Measurements from ENCODE around the gene MARCKS.
"Not testable (repeated sequence)": the region's sequence is repeated elsewhere in the genome, so short reads cannot be mapped to it uniquely, and the experiment has no call there.

Gene MARCKS

DNA sequence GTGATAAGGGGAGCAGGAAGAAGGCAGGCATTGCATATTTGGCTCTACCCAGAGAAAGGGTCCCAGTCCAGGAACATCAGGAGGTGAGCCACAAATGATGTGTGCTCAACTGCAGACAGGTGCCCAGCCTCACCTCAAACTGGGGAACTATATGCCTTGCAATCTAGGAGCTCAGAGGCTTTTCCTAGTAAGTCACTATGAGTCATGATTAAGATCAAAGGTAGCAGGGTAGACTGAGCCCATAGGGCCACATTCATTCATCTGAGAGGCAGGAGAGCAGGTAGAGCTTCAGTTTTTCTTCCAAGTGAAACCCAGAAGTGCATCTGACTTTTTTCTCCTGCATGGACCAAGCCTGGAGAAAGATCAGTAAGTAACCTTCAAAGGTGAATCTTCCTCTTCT is 31.3 kb downstream of the MARCKS start:
- no peak for DNase-seq

- DNase-seq = no peak
Measured at GRCh38 chr6:113888956-113889630, 31.9 kb downstream of the MARCKS start.

DNA sequence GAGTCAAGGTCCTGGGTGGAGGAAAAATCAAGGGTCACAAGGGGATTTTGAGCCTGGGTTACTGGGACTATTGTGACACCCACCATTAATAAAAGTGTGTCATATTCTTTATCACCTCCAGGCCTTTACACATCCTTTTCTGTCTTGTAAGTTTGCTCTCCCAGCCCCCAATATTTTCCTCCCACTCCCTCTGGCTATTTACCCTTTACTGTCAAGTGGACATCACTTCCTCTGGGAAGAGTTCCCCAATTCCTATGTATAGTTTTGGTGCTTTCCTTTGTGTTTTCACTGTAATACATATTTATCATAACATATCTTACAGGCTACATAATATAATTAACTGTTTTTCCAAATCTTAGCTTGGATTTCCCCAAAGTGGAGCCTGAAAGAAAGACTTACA is 36.3 kb downstream of the MARCKS start:
- DNase-seq = no peak

DNA sequence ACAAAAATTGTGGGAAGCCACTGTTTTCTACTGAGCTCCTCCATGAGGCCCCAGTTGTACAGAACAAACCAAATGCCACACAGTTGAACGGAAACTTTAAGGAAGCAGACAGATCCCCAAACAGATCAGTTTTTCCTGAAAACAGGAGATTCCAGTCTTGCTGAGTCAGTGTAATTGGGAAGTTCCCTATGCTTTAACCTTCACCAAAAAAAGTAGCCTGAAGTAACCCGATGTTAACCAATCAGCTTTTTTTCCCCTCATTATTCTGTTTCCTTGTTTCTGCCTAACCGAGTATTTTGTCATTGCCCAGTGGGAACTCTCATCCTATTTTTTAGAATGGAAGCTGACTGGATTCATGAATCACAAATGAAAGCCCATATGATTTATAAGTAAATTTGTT is 36.7 kb downstream of the MARCKS start:
- DNase-seq = no peak

- no peak for DNase-seq
Measured at GRCh38 chr6:113894712-113895674, 37.8 kb downstream of the MARCKS start.

DNA sequence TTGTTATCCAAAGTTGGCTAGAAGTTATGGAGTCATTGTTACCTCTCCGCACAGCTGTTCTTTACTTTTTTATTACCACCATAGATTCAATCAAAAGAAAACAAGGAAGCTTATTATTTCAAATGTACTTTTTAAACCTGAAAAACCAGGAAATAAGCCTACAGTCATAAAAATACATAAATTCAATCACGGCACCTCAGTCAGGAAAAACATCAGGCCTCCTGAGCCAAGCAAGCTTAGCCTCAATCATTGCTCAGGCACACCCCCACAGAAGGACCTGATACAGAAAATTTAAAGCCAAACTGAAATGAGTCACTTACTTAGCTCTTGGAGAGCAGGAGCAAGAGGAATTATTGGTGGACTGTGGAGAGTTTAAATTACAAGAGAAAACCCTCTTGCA is 44.3 kb downstream of the MARCKS start:
- no peak for DNase-seq

- DNase-seq = no peak
Measured at GRCh38 chr6:113903666-113904330, 46.7 kb downstream of the MARCKS start.

DNA sequence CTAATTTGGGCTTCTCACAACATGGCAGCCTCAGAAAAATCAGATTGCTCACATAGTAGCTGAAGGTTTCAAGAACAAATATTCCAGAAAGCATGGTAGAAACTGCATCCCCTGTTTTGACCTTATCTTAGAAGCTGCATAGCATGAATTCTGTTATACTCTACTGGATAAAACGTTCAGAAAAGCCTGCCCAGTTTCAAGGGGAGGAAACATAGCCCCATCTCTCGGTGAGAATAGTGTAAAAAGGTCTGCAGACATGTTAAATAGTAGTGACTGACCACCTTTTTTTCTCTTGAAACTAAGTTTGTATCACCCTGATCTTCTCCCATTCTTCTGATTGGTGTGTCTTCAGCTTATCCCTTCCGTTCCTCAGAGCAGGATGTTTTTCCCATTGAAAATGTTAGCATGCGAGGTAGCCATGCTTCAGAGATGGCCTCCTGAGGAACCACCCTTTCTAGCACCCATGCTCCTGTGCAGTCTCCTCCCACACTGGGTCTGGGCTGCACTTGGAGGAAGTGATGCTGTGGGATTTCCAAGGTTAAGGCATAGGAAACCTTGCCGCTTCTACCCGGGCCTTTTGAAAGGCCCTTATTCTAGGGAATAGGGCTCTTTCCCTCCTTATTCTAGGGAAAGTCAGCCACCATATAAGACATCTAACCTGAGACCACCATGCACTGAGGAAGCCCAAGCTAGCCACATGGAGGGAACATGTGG is 50.1 kb downstream of the MARCKS start:
- DNase-seq = no peak

DNA sequence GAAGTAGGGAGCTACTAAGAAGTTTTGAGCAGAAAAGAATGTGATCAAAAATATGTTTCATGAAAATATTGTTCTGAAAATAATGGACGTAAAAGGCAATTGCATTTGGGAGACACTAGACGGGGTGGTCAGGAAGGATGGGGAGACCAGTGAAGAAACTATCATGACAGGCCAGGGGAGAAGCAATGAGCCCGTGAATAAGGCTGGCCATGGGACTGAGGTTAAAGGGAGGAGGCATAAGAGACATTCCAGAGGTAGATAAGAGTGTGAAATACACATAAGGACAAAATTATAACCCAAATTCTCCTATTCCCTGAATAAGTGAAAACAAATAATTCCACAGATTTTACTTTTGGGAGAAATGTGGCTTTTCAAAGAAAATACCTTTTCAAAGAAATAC is 51.7 kb downstream of the MARCKS start:
- no peak for DNase-seq

- peak; percentile 88 for DNase-seq
Measured at GRCh38 chr6:113909224-113909856, 52.2 kb downstream of the MARCKS start.

GRCh38 chr6:113910285-113910684 is 53.1 kb downstream of the MARCKS start:
- DNase-seq = not testable (repeated sequence)
